HG02870 (cell line): Measurements from ENCODE around the gene CATSPER3.

Source experiments
- ATAC-seq: cut with Tn5 transposase; IDR thresholded peaks from one replicate; pipeline ENCODE4 v1.9.1; 2021; ENCODE audit warnings: mild to moderate bottlenecking, moderate library complexity; ENCODE audit not compliant: unreplicated experiment

Gene CATSPER3

DNA sequence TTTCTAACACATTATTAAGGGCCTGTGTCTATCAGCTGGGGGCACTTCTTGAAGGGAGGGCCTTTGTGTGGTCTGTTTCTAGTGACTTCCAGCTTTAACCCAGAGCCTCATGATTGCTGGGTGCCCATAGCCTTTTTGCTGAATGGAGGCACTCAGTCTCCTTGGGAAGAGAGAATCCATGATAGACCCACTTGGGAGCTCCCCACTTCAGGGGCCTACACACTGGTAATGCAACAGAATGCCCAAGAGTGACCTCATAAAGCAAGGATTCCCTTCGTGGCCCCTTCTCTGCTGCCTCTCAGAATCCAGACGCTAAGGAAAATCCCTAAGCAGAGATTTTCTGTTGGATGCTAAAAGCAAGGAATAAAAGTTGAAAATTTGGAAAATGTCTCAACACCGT lies at the start of gene CATSPER3:
TSS of gene CATSPER3 (plus strand) at position 301 of the 400 bp plus-strand sequence. CDS start at position 386, 85 bp downstream.
- ATAC-seq: no peak

DNA sequence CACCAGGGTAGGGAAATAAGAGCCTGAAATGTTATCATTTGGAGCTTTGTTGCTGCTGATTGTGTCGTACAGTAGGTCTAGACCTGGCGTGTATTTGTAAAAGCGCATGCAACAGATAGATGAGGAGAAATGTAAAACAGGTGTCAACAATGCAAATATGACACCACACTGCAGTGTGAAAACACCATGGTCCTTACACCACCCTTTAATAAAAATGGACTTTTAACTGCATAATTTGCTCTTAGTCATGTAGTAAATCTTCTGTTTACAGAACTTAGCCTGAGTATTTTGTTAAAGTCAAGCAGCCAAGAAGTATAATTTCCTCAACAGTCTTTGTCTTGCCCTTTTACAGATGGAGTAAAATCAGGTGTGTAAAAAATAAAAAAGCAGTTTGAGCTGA lies 48.8 kb upstream of the CATSPER3 start:
- no peak for ATAC-seq

DNA sequence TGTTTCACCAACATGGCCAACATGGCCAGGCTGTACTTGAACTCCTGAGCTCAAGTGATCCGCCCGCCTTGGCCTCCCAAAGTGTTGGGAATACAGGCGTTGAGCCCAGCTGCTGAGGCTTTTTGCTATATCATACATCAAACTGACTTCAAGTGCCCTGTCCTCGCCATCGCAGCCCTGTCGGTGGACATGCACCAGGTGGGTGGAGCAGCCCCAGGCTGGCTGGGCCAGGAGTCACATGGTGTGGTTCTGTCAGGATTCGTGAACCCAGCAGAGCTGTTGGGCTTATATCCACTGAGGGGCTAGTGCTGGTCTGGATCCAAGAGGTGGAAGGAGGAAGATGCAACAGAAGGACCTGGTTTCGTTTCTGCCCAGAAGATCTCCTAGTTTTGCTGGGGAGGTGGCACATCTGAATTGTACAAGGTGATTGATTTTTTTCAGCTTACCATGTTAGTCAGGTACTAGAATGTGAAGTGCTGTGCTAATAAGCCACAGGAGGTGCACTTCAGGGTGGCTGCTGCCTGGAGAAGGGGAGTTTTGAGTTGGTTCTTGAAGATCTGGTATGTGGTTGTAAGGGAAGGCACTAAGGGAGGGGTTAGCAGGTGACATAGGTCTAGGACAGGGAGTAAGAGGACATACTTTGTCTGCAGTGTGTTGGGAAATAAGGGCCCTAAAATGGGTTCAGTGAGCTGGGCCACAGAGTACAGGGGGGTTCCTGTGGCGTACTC lies 46.7 kb upstream of the CATSPER3 start:
- no peak for ATAC-seq

DNA sequence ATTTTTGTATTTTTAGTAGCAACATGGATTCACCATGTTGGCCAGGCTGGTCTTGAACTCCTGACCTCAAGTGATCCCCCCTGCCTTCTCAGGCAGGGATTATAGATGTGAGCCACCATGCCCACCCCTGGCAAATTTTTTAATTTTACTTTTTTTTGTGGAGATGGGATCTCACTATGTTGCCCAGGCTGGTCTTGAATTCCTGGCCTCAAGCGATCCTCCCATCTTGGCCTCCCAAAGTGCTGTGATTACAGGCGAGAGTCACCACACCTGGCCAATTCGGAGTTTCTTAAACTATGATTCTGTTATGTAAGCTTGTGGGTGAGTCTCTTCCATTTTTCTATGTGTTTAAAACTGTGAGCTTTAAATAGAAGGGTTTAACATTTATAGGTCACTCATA lies 35.2 kb upstream of the CATSPER3 start:
- no peak for ATAC-seq

DNA sequence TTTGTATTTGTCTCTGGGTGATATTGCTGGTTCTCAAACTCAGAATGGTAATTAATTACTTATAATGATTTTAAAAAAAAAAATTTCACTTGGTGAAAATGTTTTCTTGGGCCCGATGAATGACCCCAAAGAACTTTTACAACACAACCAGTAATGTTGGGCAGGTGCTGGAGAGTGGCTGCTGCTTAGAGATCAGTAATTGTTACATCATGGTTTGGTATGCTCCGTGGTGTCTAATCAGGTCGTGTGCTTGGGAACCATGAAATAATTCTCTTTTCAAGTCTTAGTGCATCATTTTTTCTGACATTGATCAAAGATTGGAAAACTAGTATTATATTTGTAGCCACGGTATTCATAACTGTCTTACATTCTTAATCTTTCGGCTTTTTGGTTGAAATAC lies 33.5 kb upstream of the CATSPER3 start:
- ATAC-seq: no peak

DNA sequence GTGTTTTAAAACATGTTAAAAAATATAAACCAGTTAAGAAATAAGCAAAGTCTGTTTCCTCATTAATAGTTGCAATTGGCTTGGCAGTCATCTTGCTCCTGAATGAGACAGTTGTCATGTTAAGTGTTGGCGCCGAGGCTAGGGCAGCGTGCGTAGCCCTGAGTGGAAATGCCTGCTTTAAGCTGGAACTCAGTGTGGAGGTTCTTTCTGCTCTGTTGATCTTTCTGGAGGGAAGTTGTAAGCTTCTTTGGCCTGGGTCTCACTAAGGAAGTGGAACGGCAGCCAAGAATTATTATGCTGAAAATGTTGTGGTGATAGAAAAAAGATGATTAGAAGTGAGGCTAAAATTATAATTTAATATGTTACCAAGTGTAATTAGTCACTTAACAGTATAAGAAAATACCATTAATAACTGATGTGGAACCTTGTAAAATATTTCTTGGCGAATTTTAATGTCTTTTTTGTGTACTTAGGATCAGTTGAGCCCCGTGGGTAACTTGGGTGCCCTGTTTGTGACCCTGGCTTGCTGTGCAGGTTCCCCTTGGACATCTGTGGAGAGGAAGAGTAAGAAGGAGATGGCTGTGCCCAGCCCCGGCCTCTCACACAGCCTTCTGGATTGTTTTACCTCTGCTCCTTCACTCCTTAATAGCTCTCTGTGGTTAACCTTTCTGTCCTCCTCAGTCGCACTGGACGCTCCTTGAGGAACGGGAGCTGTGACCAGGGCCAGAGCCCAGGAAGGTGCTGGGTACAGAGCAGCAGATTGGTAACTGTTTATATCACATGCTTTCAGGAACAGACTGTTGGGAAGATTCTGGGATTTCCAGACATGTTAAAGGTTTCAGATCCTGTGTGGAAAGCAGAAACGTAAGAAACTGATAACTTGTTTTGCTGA lies 31.8 kb upstream of the CATSPER3 start:
- no peak for ATAC-seq

DNA sequence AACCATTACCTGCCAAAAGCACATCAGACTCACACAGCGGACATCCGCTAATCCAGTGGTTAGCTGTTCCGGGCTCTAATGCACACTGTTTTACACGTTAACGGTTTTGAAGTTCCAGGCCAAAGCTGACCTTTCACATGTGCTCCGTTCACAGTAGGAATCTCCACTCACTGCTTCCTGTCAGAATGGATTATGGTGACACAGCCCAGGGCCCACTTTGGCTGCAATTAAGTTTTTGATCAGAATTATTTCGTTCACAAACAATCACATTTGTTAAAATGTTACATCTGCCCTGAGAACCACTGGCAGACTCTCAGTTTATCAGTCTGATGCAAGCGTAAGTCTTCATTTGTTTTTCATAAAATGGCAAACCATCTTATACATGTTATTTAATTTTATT lies 30.2 kb upstream of the CATSPER3 start:
- no peak for ATAC-seq

DNA sequence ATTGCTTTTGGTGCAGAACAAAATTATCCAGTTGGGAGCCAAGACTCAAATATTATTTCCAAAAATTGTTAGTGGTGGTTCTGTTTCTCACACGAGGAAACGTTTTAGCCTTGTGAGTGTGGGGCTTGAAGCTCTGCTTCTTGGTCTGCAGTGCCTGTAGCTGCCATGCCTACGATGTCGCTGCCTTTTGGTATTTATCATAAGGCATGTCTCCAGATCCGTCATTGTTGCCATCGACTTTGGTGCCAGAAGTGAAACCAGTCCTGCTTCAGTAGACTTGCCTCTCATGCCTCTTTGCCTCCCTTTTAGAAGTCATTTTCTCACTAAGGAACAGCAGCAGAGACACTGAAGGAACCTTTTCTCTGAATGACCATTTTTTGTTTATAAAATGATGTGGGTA lies 29.7 kb upstream of the CATSPER3 start:
- ATAC-seq: no peak

DNA sequence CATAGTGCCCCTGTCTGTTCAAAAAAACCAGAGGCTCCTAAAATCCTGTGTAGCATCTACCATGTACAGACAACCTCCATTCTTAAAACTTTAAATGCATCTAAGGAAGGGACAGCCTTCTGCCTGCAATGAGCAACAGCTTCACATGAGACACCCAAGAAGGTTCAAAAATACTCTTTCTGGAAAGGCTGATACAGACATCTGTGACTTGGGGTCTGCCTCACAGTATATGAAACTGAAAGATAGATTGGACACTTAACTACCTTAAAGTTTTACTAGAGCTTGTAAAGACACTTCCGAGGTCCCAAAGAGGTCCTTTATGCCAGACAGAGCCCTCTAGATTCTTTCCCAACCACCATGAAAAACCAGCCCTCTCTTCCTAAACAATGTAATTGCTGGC lies 28.2 kb upstream of the CATSPER3 start:
- ATAC-seq: no peak

DNA sequence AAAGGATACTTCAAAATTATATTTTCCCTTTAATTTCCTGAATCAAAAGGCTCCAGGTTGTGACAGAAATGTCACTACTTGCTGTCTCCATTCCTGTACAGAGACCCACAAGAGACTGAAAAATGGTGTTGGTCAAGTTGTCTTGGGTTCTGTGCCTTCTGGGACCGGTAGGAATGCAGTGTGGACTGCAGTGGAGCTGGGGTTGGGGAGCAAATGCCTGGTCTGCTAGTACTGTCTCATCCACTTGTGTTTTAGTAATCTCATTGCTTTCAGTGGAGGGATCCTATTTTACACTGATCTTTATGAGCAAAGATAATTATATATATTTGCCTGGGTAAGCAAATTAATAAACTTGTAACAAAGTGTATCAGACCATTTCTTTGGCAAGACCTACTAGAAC lies 24.2 kb upstream of the CATSPER3 start:
- ATAC-seq: no peak

DNA sequence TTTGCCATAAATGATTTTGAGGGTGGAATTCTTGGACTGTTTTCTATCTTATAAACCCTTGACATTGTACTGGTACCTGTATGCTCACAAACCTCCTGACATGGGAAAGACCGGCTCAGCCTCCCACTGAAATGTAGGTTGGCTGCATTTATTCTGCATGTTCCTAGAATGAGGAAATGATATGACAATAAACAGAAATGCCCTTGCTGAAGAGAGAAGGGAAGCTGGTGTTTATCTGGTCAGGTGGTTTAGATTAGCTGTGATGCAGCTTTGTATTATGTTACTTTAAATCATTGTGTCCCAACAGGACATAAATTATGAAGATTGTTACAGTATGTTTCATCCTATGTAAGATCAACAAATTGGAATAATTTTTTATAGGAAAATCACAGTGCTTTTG lies 23.1 kb upstream of the CATSPER3 start:
- ATAC-seq: no peak

DNA sequence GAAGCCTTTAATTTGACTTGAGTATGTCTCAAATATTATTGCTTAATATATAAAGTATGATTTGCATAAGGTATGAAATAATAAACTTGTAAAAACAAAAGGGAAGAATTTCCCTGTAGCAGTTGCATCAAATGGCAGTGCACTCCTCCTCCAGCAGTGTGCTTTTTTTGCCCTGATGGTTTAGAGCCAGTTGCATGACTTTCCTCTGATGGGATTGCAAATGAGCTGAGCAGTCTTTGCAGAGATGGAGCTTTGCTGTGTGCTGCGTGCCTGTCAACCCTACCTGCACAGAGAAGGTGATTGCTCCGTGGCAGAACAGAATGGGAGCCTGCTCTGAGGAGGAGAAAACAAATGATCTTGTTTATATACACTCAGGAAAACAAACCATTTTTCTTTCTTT lies 22.7 kb upstream of the CATSPER3 start:
- no peak for ATAC-seq

DNA sequence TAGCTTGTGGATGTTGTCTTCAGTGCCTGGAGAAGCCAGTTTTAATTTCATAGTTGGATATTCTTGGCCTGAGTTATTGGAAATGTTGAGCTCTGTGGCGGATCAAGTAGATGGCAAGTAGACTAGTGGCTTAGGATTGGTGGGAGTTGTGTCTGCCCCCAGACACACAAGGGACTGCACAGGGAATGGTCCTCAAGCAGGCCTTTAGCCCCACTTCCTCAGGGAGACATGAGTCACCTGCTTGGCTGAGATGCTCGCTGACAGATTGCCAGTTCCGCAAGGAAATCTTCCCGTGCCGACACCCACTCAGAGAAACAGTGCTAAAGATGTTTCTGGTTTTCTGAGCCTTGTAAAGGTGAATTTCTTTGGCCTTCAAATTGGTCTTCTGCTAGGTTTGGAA lies 18.8 kb upstream of the CATSPER3 start:
- ATAC-seq: no peak

DNA sequence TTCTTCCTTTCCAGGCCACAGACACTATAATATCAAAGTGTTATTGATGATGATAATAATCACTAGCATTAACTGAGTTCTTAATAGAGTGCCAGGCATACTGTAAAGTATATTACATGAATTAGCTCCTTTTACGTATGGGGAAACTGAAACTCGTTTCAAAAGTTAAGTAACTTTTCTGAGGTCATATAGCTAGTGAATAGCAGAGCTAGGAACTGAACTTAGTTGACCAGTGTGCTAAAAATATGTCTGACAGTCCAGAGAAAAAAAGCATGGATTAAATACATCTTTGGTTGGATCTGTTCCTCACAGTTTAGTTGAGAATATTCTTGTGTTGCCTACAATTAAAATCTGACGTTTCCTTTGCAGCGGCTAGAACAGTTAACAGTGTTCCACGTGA lies 18.4 kb upstream of the CATSPER3 start:
- ATAC-seq: no peak

DNA sequence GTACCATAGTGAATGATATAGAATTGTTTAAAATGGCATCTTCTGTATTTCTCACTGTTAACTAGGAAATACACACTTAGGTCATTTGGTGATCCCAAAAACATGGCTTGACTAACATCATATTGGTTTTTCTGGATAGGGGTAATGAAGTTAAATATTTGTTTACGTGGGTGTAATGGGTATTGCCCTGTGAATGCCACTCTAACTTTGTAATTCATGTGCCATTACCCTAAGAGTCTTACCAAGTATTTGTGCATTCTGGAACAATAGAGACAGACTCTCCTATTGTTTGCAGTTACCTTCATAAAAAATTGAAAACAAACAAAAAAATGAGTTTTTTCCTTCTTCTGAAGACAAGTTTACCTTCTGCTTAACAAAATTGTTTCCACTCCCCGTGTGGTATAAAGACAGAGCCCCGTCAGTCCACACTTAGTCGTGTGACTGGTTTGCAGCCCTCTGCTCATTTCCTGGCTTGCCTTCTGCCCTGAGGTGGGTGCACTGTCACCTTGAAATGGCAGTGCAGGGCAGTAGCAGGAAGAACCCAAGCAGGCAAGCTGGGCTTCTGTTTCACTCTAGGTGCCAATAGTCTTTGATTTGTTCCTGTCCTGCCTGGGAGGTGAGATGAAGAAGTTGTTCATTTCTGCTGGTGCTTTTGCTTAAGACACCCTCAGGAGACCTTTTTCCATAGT lies 9.6 kb upstream of the CATSPER3 start:
- no peak for ATAC-seq

DNA sequence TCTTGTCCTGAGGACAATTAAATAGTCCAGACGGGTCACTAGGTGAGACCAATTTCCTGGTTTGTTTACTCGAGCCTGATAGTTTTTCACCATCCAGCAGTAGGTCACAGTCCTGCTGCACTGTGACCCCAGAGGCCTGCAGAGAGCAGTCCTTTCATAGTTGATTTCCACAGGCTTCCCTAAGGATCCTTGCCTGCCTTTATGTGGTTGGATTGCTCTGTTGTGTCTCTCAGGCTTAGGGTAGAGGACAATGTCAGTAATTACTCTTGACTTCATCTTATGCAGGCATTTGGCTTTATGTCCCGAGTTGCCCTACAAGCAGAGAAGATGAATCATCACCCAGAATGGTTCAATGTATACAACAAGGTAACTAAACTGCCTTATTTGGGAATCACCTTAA lies 9.0 kb upstream of the CATSPER3 start:
- ATAC-seq: no peak

DNA sequence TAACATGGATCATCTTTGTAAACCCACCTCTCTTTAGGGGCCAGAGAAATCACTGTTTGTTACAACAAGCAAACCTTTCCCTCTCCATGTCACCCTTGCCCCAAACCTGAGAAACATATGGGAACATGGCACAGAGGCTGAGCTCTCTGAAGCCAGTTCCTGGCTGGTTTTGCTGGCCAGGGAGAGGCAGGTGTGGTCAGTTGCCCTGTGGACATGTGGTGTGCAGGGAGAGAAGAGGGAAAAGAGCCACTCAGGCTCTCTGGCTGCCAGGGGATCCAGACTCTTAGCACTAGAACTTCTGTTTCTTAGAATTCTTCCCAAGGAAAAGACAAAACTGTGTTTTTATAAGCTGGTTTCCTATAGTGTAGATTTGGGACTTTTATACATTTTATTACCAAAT lies 4.6 kb upstream of the CATSPER3 start:
- no peak for ATAC-seq

DNA sequence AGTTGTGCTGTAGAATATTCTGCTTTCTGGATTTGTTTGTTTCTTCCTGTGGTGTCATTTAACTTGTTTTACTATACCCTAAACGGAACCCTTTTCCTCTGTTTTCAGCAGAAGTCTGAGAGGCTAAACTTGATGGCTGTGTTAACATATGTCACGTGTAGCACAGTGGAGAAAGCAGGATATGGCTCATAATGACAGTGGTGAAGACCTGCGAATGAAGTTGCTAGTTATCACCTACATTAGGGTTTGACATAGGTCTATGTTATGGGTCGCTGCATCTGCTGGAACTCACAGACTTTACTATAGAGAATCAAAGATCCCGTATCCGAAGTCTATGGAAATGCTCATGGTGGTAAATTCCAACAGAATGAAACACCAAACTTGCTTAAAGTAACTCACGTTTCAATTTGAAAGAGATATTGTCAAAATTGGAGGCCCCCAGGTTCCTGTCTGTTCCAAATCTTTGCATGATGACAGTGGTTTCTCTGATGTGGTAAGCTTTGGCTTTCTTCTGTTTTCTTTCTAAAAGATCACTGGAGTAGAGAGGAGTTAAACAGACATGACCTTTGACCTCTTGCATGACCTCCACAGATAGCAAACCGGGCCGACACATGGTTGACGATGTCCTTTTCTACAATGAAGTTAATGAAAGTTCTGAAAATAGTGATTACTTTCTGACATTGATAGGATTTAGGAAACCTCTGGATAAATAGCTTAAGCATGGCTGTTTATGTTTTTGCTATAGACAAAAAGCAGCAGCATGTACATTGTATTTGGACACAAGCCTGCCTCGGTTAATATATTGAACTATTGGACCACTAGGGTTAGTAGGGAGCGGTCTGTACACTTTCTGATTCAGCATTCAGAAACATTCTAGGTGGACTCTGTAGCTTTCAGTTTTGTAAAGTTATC lies 3.1 kb upstream of the CATSPER3 start:
- ATAC-seq: no peak

DNA sequence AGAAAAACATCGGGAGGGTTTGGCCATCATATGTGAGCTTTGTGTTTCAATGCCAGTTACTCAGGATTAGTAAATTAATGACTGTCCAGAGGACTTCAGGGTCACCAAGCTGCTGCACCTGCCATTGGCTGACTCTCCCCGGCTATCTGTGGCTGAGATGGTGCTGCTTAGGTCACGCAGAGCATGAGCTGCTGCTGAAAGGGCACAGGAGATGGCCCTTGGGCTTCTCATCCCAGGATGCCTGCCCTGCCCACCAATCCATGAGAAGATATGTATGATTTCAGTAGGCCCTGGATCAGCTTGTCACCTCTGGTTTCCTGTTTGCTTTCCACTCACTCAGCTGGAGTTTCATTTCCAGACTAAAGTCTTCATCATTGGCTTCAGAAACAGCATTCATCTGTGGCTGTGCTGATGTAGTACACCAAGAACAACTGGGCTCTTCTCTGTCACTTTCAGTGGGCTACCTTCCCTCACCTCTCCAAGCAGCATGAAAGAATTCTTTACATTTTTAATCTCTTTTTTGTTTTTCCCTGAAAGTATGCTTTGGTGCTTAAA lies 2.4 kb upstream of the CATSPER3 start:
- ATAC-seq: no peak

DNA sequence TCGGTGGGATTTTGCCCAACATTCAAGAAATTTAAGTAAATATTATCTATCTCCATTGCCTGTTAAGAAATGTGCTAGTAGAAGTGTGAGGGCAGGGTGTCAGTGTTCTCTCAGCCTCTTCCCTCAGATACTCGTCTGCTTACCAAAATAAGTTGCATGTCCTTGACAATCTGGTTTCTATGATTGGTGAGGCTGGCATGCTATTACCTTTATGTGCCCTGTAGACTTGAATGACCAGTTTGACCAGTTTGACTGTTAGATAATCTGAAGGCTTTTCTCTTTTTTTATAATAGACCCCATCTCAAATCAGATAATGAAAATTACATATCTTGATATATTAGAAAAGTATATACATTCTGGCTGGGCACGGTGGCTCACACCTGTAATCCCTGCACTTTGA lies 348 bp downstream of the CATSPER3 start:
- ATAC-seq: no peak
